IPS DF 4.7 (cell line): ENCODE measurements around the gene PTPRN2.
"Not testable (repeated sequence)": the region's sequence is repeated elsewhere in the genome, so short reads cannot be mapped to it uniquely, and the experiment has no call there.

Source experiments
- DNase-seq: peaks from one replicate; pipeline ENCODE4 v3.0.0-alpha.2; 2013; ENCODE audit warnings: low spot score; ENCODE audit errors: extremely low read depth

PTPRN2 gene

GRCh38 chr7:158532093-158532627, 55.5 kb downstream of the PTPRN2 start:
- no peak for DNase-seq

- no peak for DNase-seq
These were observed 56.0 kb downstream of the PTPRN2 start for GRCh38 chr7:158531661-158532060.

- DNase-seq, result no peak
These were observed 56.6 kb downstream of the PTPRN2 start for GRCh38 chr7:158530800-158531609.

- no peak for DNase-seq
These were observed 58.2 kb downstream of the PTPRN2 start for GRCh38 chr7:158529181-158530096.

- no peak for DNase-seq
These were observed 59.6 kb downstream of the PTPRN2 start for GRCh38 chr7:158527915-158528502.

GRCh38 chr7:158527495-158527894, 60.1 kb downstream of the PTPRN2 start:
- DNase-seq, result no peak

- no peak for DNase-seq
These were observed 60.6 kb downstream of the PTPRN2 start for GRCh38 chr7:158527038-158527437.

- DNase-seq, result no peak
These were observed 61.1 kb downstream of the PTPRN2 start for GRCh38 chr7:158526531-158526930.

GRCh38 chr7:158525648-158526484, 61.8 kb downstream of the PTPRN2 start:
- no peak for DNase-seq

- DNase-seq, result no peak
These were observed 62.6 kb downstream of the PTPRN2 start for GRCh38 chr7:158524749-158525635.

GRCh38 chr7:158524286-158524685, 63.3 kb downstream of the PTPRN2 start:
- not testable (repeated sequence) for DNase-seq

- DNase-seq, result not testable (repeated sequence)
These were observed 63.7 kb downstream of the PTPRN2 start for GRCh38 chr7:158523877-158524276.

- not testable (repeated sequence) for DNase-seq
These were observed 64.3 kb downstream of the PTPRN2 start for GRCh38 chr7:158523165-158523856.

- DNase-seq, result not testable (repeated sequence)
These were observed 65.8 kb downstream of the PTPRN2 start for GRCh38 chr7:158521795-158522194.

- no peak for DNase-seq
These were observed 66.8 kb downstream of the PTPRN2 start for GRCh38 chr7:158520825-158521224.

- no peak for DNase-seq
These were observed 67.9 kb downstream of the PTPRN2 start for GRCh38 chr7:158519633-158520174.

- no peak for DNase-seq
These were observed 68.5 kb downstream of the PTPRN2 start for GRCh38 chr7:158518980-158519632.

GRCh38 chr7:158517571-158517970, 70.1 kb downstream of the PTPRN2 start:
- DNase-seq, result no peak
